Spleen (tissue), 11 donors: Measurements from ENCODE around the gene NCOR2. TPM values are rescaled to one million over a fixed set of nuclear protein-coding genes. Genes with fewer than 3 reads are reported as not detected.

ENCODE experiments used
- DNase-seq: peaks from one replicate; pipeline ENCODE4 v3.0.0-alpha.2; 2020
- H3K27ac ChIP-seq, 8 donors: fragments of 200-600 bp; sonication (generic) in 7 of 8; 1 replicate in 4 of 8; 2 replicates in 4 of 8; pipeline versions ENCODE4 v1.5.0 to v1.8.0; 2016 to 2021; ENCODE audit warnings: inconsistent platforms in 4 of 8, mild to moderate bottlenecking in 4 of 8, moderate library complexity in 1 of 8
- H3K27me3 ChIP-seq, 7 donors: fragments of 200-600 bp; sonication (generic) in 6 of 7; replicated peaks in 1 of 7; 1 replicate in 4 of 7; 2 replicates in 3 of 7; pipeline versions ENCODE4 v1.5.0 to v1.8.0; 2016 to 2021; ENCODE audit warnings: inconsistent platforms in 3 of 7, mild to moderate bottlenecking in 1 of 7
- H3K36me3 ChIP-seq, 6 donors: fragments of 200-600 bp; sonication (generic) in 5 of 6; 1 replicate in 4 of 6; 2 replicates in 2 of 6; pipeline versions ENCODE4 v1.5.0 to v1.8.0; 2016 to 2021; ENCODE audit warnings: inconsistent platforms in 2 of 6
- H3K4me1 ChIP-seq, 6 donors: fragments of 200-600 bp; sonication (generic) in 5 of 6; 1 replicate in 3 of 6; 2 replicates in 3 of 6; pipeline versions ENCODE4 v1.5.0 to v1.8.0; 2016 to 2021; ENCODE audit warnings: inconsistent platforms in 3 of 6
- H3K4me3 ChIP-seq, 8 donors: fragments of 200-600 bp; sonication (generic) in 7 of 8; 1 replicate in 4 of 8; 2 replicates in 4 of 8; pipeline versions ENCODE4 v1.5.0 to v1.8.0; 2016 to 2021; ENCODE audit warnings: inconsistent platforms in 4 of 8, mild to moderate bottlenecking in 4 of 8, moderate library complexity in 2 of 8
- H3K9me3 ChIP-seq, 8 donors: fragments of 200-600 bp; sonication (generic) in 7 of 8; 1 replicate in 4 of 8; 2 replicates in 4 of 8; pipeline versions ENCODE4 v1.5.0 to v1.8.0; 2016 to 2021; ENCODE audit warnings: inconsistent platforms in 4 of 8
- POLR2A ChIP-seq, 3 donors: fragments of 450-650 bp; IDR thresholded peaks; one replicate each; pipeline ENCODE4 v1.5.1; 2017; ENCODE audit warnings: antibody characterized with exemption in 3 of 3, mild to moderate bottlenecking in 1 of 3
- POLR2AphosphoS5 ChIP-seq, 3 donors: sonication (generic); formaldehyde crosslinking; IDR thresholded peaks; one replicate each; pipeline ENCODE4 v1.5.1; 2017; ENCODE audit warnings: antibody characterized with exemption in 3 of 3
- WGBS, 5 donors: extraction: QIAGEN DNeasy Blood & Tissue Kit in 3 of 5; methylation state at CpG; one replicate each; pipeline versions ENCODE4 v1.1.5 to v1.1.7; 2013 to 2018; 5-methylcytosine and 5-hydroxymethylcytosine counted together
- intact Hi-C: fragments of 100-400 bp; cut with DNase I; formaldehyde crosslinking; loops from one replicate; pipeline ENCODE4 v1.15.0; 2023; ENCODE audit warnings: low total_unique reads
- polyA plus RNA-seq, 3 donors: library from polyadenylated mRNA; stranded (reverse); fragments of 200-250 nt; gene quantifications; one replicate each; pipeline ENCODE4 v1.2.1, GENCODE V29; 2013
- total RNA-seq, 7 donors: library from RNA; depleted of rRNA in 3 of 7; stranded (reverse); fragments of >200 nt in 3 of 7; fragmentation: NEBNext Ultra II Directional in 4 of 7; extraction: Animal tissue kit (Norgen Biotek cat#: 25700) in 4 of 7; gene quantifications; one replicate each; pipeline versions ENCODE4 v1.1.0 to v1.2.1, GENCODE V29; 2016 to 2021
- TF ChIP-seq, protein P1 (sequence below), 11 experiments: fragments of 200-600 bp in 7 of 11; fragments of 450-650 bp in 4 of 11; sonication (generic) in 4 of 11; IDR thresholded peaks in 8 of 11; conservative IDR thresholded peaks in 3 of 11; 1 replicate in 7 of 11; 2 replicates in 4 of 11; pipeline versions ENCODE4 v1.4.0 to v1.8.0; 2016 to 2021; ENCODE audit warnings: antibody characterized with exemption in 11 of 11, inconsistent platforms in 4 of 11, mild to moderate bottlenecking in 1 of 11
- donor health status: healthy with polysubstance abuse.
- donor health status: DM: no; HTN: no; CAD: no; lungs with moderate emphysema.
- donor health status: DM: no; HTN: no; CAD: no.
- donor health status: Bipolar disorder and iron deficiency.
- donor health status: healthy.
- donor health status: DM: no; HTN: no; CAD: no.
- donor health status: DM: yes; HTN: yes; CAD: no.

Gene NCOR2
- total and polyA plus RNA-seq, 10 donors = 13.2 to 236 (median 157) TPM

DNA sequence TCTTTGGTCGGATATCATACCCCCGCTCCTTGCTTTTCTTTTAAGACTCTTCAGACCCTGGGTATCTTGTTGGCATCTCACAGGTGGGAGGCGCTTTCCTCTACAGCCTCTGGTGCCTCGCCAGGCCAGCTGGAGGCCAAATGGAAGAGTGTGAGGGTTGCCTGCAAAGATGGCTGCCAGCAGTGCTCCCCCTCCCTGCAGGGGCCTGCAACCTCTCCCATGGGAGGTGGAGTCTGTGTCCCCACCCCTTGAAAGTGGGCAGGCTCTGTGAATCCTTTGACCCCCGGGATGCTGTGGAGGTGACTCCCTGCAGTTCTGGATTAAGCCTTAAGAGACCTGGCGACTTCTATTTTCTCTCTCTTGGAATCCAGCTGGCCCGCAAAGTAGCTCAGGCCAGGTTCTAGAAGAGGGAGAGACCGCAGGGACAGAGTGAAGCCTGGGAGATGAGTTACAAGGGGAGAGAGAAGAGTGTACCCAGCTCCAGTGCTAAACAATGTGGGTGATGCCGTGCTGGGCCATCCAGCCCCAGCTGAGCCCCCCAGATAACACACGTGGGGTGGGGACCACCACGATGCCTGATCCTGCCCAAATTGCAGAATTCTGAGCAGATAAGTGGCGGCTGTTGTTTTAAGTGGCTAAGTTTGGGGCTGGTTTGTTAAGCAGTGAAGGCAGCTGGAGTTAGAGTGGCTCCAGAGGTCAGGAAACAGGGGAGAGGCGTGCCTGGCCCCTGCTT is 37.9 kb upstream of the NCOR2 start:
- Histone ChIP-seq H3K9me3 (no peaks in the 10 kb centered on the region), H3K36me3 (no peaks in the 10 kb centered on the region), H3K27ac (no peak overlapping the region), H3K4me1 (peaks cover 15 to 49% (median 29%) of the 10 kb centered on the region in 6 donors), H3K27me3 (peaks cover 0 to 12% (median 0%) of the 10 kb centered on the region in 7 donors), H3K4me3 (no peak overlapping the region)
- DNase-seq = no peak
- WGBS, 5 donors = 59 to 71% (median 63%) methylated on average over 13 of the region's 13 CpGs
- intact Hi-C loops = no loop called here
- TF ChIP-seq POLR2A (IDR thresholded peaks at IDR 0.05) (no peak), POLR2AphosphoS5 (IDR thresholded peaks at IDR 0.05) (no peak)
- TF ChIP-seq, protein P1, sequence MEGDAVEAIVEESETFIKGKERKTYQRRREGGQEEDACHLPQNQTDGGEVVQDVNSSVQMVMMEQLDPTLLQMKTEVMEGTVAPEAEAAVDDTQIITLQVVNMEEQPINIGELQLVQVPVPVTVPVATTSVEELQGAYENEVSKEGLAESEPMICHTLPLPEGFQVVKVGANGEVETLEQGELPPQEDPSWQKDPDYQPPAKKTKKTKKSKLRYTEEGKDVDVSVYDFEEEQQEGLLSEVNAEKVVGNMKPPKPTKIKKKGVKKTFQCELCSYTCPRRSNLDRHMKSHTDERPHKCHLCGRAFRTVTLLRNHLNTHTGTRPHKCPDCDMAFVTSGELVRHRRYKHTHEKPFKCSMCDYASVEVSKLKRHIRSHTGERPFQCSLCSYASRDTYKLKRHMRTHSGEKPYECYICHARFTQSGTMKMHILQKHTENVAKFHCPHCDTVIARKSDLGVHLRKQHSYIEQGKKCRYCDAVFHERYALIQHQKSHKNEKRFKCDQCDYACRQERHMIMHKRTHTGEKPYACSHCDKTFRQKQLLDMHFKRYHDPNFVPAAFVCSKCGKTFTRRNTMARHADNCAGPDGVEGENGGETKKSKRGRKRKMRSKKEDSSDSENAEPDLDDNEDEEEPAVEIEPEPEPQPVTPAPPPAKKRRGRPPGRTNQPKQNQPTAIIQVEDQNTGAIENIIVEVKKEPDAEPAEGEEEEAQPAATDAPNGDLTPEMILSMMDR (IDR thresholded peaks at IDR 0.05 in 8 of 11, conservative IDR thresholded peaks at IDR 0.05 in 3 of 11) = no peak

DNA sequence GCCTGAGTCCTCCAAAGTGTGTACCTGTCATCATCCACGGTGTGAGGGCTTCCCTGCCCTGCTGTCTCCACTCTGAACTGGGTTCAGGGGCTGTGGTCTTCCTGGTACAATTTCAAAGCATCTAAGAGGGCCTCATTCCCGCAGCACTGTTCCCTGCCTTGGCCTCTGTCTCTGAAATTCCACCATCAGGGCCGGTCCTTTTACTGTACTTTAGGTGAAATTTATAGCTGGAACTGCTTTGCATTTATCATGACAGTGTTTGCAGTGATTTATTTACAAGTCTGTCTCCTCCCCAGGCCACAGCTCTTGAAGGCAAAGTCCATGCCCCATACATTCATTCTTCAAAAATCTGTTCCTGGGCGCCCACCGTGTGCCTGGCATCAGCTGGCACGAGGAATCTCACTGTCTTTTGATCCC is 36.9 kb upstream of the NCOR2 start:
- peaks cover 10 to 39% (median 18%) of the 10 kb centered on the region in 6 donors for H3K4me1 ChIP-seq
- 87 to 95% (median 90%) methylated on average over 6 of the region's 6 CpGs for WGBS, 5 donors
- H3K9me3 ChIP-seq = no peaks in the 10 kb centered on the region
- H3K4me3 ChIP-seq = no peak overlapping the region
- peaks cover 0 to 3% (median 0%) of the 10 kb centered on the region in 7 donors for H3K27me3 ChIP-seq
- no peaks in the 10 kb centered on the region for H3K36me3 ChIP-seq
- intact Hi-C loops = no loop called here
- TF ChIP-seq, protein P1 (IDR thresholded peaks at IDR 0.05 in 8 of 11, conservative IDR thresholded peaks at IDR 0.05 in 3 of 11) = no peak
- TF ChIP-seq POLR2AphosphoS5 (IDR thresholded peaks at IDR 0.05) = no peak
- TF ChIP-seq POLR2A (IDR thresholded peaks at IDR 0.05) = no peak
- no peak overlapping the region for H3K27ac ChIP-seq
- no peak for DNase-seq

DNA sequence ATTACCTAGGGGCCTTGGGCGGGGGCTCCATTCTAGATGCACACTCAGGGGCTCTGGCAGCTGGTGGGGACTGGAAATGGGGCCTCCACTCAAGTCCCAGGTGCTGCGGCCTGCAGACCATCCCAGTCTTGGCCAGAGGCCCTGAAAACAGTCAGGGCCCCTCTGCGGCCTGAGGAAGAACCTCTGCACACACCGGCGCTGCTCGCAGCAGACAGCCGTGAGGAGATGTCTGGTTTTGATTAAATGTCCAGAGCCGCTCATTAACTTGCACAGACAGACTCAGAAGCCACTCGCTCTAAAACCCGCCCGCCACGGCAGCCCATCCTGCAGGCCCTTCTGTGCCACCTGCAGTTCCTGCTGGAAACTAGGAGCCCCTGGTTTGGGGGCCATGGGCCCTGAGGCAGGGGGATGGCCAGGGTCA is 36.4 kb upstream of the NCOR2 start:
- WGBS, 5 donors = 83 to 92% (median 85%) methylated on average over 7 to 12 of the region's 12 CpGs
- Histone ChIP-seq H3K27me3 (no peaks in the 10 kb centered on the region), H3K4me1 (peaks cover 6 to 35% (median 14%) of the 10 kb centered on the region in 6 donors), H3K4me3 (no peak overlapping the region), H3K9me3 (no peaks in the 10 kb centered on the region), H3K27ac (no peak overlapping the region), H3K36me3 (no peaks in the 10 kb centered on the region)
- DNase-seq = no peak
- TF ChIP-seq POLR2AphosphoS5 (IDR thresholded peaks at IDR 0.05) = no peak
- TF ChIP-seq, protein P1 (IDR thresholded peaks at IDR 0.05 in 8 of 11, conservative IDR thresholded peaks at IDR 0.05 in 3 of 11) = no peak
- TF ChIP-seq POLR2A (IDR thresholded peaks at IDR 0.05) = no peak
- intact Hi-C loops = no loop called here

DNA sequence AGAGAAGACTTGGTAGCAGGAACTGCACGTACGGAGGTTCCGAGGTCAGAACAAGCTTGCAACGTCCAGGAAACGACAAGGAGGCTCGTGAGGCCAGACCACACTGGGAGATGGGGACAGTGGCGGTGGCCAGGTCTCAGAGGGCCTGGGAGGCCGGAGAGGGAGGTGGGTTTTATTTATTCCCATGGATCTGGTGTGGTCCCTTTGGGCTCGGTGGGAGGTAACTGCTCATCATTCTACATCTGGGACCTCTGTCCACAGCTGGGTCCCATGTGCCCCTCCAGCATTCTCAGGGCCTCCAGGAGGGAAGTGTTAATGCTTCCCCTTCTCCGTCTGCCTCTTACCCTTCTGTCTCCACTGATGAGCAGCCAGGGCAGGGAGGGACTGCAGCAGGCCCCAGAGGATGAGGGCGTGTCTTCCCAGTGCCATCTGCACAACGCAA is 35.7 kb upstream of the NCOR2 start:
- H3K4me1 ChIP-seq = peaks cover 0 to 27% (median 7%) of the 10 kb centered on the region in 6 donors
- intact Hi-C loops = no loop called here

More for the DNA sequence above, 35.7 kb upstream of the NCOR2 start:
- Histone ChIP-seq H3K27ac (no peak overlapping the region), H3K27me3 (no peaks in the 10 kb centered on the region), H3K36me3 (no peaks in the 10 kb centered on the region), H3K4me3 (no peak overlapping the region), H3K9me3 (no peaks in the 10 kb centered on the region)
- DNase-seq = peak; percentile 57
- 42 to 61% (median 55%) methylated on average over 12 of the region's 12 CpGs for WGBS, 5 donors
- no peak for TF ChIP-seq POLR2A (IDR thresholded peaks at IDR 0.05)
- no peak for TF ChIP-seq POLR2AphosphoS5 (IDR thresholded peaks at IDR 0.05)
- TF ChIP-seq, protein P1 (IDR thresholded peaks at IDR 0.05 in 8 of 11, conservative IDR thresholded peaks at IDR 0.05 in 3 of 11) = no peak
